HEK293 (cell line): ENCODE data around the gene ACTN4.

Experiments
- CTCF ChIA-PET: fragments of 350-600 bp; formaldehyde crosslinking; extraction: SDS; loops from one replicate; lab custom pipeline; 2021; ENCODE audit warnings: antibody characterized with exemption; lab: Yijun Ruan, JAX
- POLR2A ChIA-PET: fragments of 300-600 bp; formaldehyde crosslinking; extraction: SDS; loops from one replicate; lab custom pipeline; 2020; ENCODE audit warnings: antibody characterized with exemption, inconsistent platforms; lab: Yijun Ruan, JAX
- H3K27ac ChIP-seq: fragments of 200-500 bp; sonication (Bioruptor generic); 2 replicates; pipeline ENCODE4 v1.5.1; 2014; ENCODE audit warnings: low read depth, low read length, control low read depth, inconsistent platforms; ENCODE audit errors: extremely low read depth
- H3K36me3 ChIP-seq, 2 experiments: fragments of 200-500 bp in 1 of 2; sonication (Bioruptor generic) in 1 of 2; 1 replicate in 1 of 2; 2 replicates in 1 of 2; pipeline ENCODE4 v1.5.1; 2014 to 2017; ENCODE audit warnings: inconsistent platforms in 2 of 2, low read length in 2 of 2; ENCODE audit not compliant: control insufficient read depth in 2 of 2, insufficient read depth in 1 of 2
- H3K4me1 ChIP-seq: fragments of 200-500 bp; sonication (Bioruptor generic); 2 replicates; pipeline ENCODE4 v1.5.1; 2014; ENCODE audit warnings: mild to moderate bottlenecking, low read length, inconsistent platforms; ENCODE audit not compliant: control insufficient read depth, insufficient read depth
- H3K4me3 ChIP-seq: 2 replicates; pipeline ENCODE4 v1.5.1; 2011; ENCODE audit warnings: low read depth, mild to moderate bottlenecking, control low read depth, low read length, moderate library complexity
- H3K9me3 ChIP-seq: fragments of 200-500 bp; sonication (Bioruptor generic); 2 replicates; pipeline ENCODE4 v1.5.1; 2014; ENCODE audit warnings: low read depth, low read length, inconsistent platforms; ENCODE audit not compliant: control insufficient read depth, insufficient read depth
- GLI4 ChIP-seq: fragments of 450-650 bp; formaldehyde crosslinking; IDR thresholded peaks from 2 replicates; pipeline ENCODE4 v1.5.1; 2016; ENCODE audit warnings: missing biosample characterization, missing genetic modification characterization
- KLF17 ChIP-seq: fragments of 450-650 bp; formaldehyde crosslinking; IDR thresholded peaks from 2 replicates; pipeline ENCODE4 v1.5.1; 2016; ENCODE audit warnings: missing biosample characterization, missing genetic modification characterization
- KLF8 ChIP-seq: fragments of 450-650 bp; formaldehyde crosslinking; IDR thresholded peaks from 2 replicates; pipeline ENCODE4 v1.5.1; 2016; ENCODE audit warnings: missing biosample characterization, missing genetic modification characterization
- OSR2 ChIP-seq: fragments of 450-650 bp; formaldehyde crosslinking; IDR thresholded peaks from 2 replicates; pipeline ENCODE4 v1.5.1; 2016; ENCODE audit warnings: missing biosample characterization, missing genetic modification characterization
- ZBTB17 ChIP-seq: fragments of 450-650 bp; formaldehyde crosslinking; IDR thresholded peaks from 2 replicates; pipeline ENCODE4 v1.5.1; 2016; ENCODE audit warnings: missing biosample characterization, missing genetic modification characterization
- ZBTB7A ChIP-seq: fragments of 450-650 bp; formaldehyde crosslinking; IDR thresholded peaks from 2 replicates; pipeline ENCODE4 v1.5.1; 2016; ENCODE audit warnings: low read depth, missing biosample characterization, missing genetic modification characterization
- ZFP3 ChIP-seq: fragments of 450-650 bp; formaldehyde crosslinking; IDR thresholded peaks from 2 replicates; pipeline ENCODE4 v1.5.1; 2016; ENCODE audit warnings: low read depth, missing biosample characterization, missing genetic modification characterization
- ZNF148 ChIP-seq: fragments of 450-650 bp; formaldehyde crosslinking; IDR thresholded peaks from 2 replicates; pipeline ENCODE4 v1.5.0; 2017; ENCODE audit warnings: missing biosample characterization, missing genetic modification characterization, borderline replicate concordance
- ZNF175 ChIP-seq: fragments of 450-650 bp; formaldehyde crosslinking; IDR thresholded peaks from 2 replicates; pipeline ENCODE4 v1.5.1; 2016; ENCODE audit warnings: missing biosample characterization, missing genetic modification characterization
- ZNF2 ChIP-seq: fragments of 450-650 bp; formaldehyde crosslinking; IDR thresholded peaks from 2 replicates; pipeline ENCODE4 v1.5.1; 2016; ENCODE audit warnings: missing biosample characterization, missing genetic modification characterization
- ZNF23 ChIP-seq: fragments of 450-650 bp; formaldehyde crosslinking; IDR thresholded peaks from 2 replicates; pipeline ENCODE4 v1.5.1; 2016; ENCODE audit warnings: missing biosample characterization, missing genetic modification characterization, borderline replicate concordance
- ZNF324 ChIP-seq: fragments of 450-650 bp; formaldehyde crosslinking; IDR thresholded peaks from 2 replicates; pipeline ENCODE4 v1.5.1; 2016; ENCODE audit warnings: missing biosample characterization, missing genetic modification characterization
- ZNF354C ChIP-seq: fragments of 450-650 bp; formaldehyde crosslinking; IDR thresholded peaks from 2 replicates; pipeline ENCODE4 v1.5.1; 2016; ENCODE audit warnings: missing biosample characterization, missing genetic modification characterization, low read depth, borderline replicate concordance
- ZNF362 ChIP-seq: fragments of 450-650 bp; formaldehyde crosslinking; IDR thresholded peaks from 2 replicates; pipeline ENCODE4 v1.5.1; 2016; ENCODE audit warnings: missing biosample characterization, missing genetic modification characterization
- ZNF449 ChIP-seq: fragments of 450-650 bp; formaldehyde crosslinking; IDR thresholded peaks from 2 replicates; pipeline ENCODE4 v1.5.1; 2017; ENCODE audit warnings: missing biosample characterization, mild to moderate bottlenecking, missing genetic modification characterization, moderate library complexity
- ZNF549 ChIP-seq: fragments of 450-650 bp; IDR thresholded peaks from 2 replicates; pipeline ENCODE4 v1.5.1; 2018; ENCODE audit warnings: missing biosample characterization, missing genetic modification characterization, mild to moderate bottlenecking, inconsistent platforms, moderate library complexity
- ZNF580 ChIP-seq: fragments of 450-650 bp; formaldehyde crosslinking; IDR thresholded peaks from 2 replicates; pipeline ENCODE4 v1.5.1; 2016; ENCODE audit warnings: missing biosample characterization, missing genetic modification characterization
- ZNF623 ChIP-seq: fragments of 450-650 bp; formaldehyde crosslinking; IDR thresholded peaks from 2 replicates; pipeline ENCODE4 v1.5.1; 2016; ENCODE audit warnings: missing biosample characterization, missing genetic modification characterization
- ZNF639 ChIP-seq: fragments of 450-650 bp; formaldehyde crosslinking; IDR thresholded peaks from 2 replicates; pipeline ENCODE4 v1.5.1; 2016; ENCODE audit warnings: missing biosample characterization, missing genetic modification characterization
- ZNF654 ChIP-seq: fragments of 450-650 bp; formaldehyde crosslinking; IDR thresholded peaks from 2 replicates; pipeline ENCODE4 v1.5.1; 2016; ENCODE audit warnings: low read depth, missing biosample characterization, missing genetic modification characterization
- ZNF777 ChIP-seq: fragments of 450-650 bp; formaldehyde crosslinking; IDR thresholded peaks from 2 replicates; pipeline ENCODE4 v1.5.1; 2017; ENCODE audit warnings: missing biosample characterization, missing genetic modification characterization, borderline replicate concordance
- ZSCAN4 ChIP-seq: fragments of 450-650 bp; formaldehyde crosslinking; IDR thresholded peaks from 2 replicates; pipeline ENCODE4 v1.5.1; 2017; ENCODE audit warnings: missing biosample characterization, missing genetic modification characterization

The ACTN4 gene

GRCh38 chr19:38640368-38640767 is 7.1 kb upstream of the ACTN4 start (continued):
- TF ChIP-seq ZNF639 (tag by site-specific recombination), result no peak
- TF ChIP-seq OSR2 (tag by site-specific recombination), result no peak
- no peak for TF ChIP-seq ZNF623
- no peak for TF ChIP-seq ZBTB7A (tag by site-specific recombination)
- no peak for TF ChIP-seq ZNF354C (tag by site-specific recombination)
- no peak for TF ChIP-seq ZNF23 (tag by site-specific recombination)
- no peak for TF ChIP-seq ZFP3 (tag by site-specific recombination)
- no peak for TF ChIP-seq GLI4
- TF ChIP-seq ZNF148 (tag by site-specific recombination), result no peak
- TF ChIP-seq KLF8 (tag by site-specific recombination), result no peak
- no peak for TF ChIP-seq ZNF2 (tag by site-specific recombination)
- no peak for TF ChIP-seq ZNF654 (tag by site-specific recombination)
- no peak for TF ChIP-seq KLF17 (tag by site-specific recombination)
- TF ChIP-seq, all 188 proteins: peak for 0

- no peak overlapping the region for H3K4me3 ChIP-seq
- H3K27ac ChIP-seq, result no peak overlapping the region
- POLR2A ChIA-PET, result interaction anchor here (0.5 to 1.7 kb wide), 5 partner anchors 17 to 227 kb away, joined by 3 to 7 read pairs (median 3); partner anchors contain the start of gene EIF3K
- CTCF ChIA-PET, result interaction anchor here (0.8 to 2.1 kb wide), 3 partner anchors 8 to 288 kb away, joined by 4 to 8 read pairs (median 6); partner anchors contain the start of genes MRPS12 and SARS2
- TF ChIP-seq ZNF362 (no peak), ZBTB17 (peak; percentile 54; the same call in 1 of the 2 replicates), ZNF324 (tag by site-specific recombination) (no peak)
- TF ChIP-seq, all 188 proteins: peak for 1
- peaks cover 0 to 24% of the 10 kb centered on the region in 2 experiments; a peak in 2 of 3 replicates for H3K36me3 ChIP-seq
- H3K9me3 ChIP-seq, result no peaks in the 10 kb centered on the region
- peaks cover 4% of the 10 kb centered on the region; the same call in 1 of the 2 replicates for H3K4me1 ChIP-seq
Observed at GRCh38 chr19:38642176-38642575, 5.3 kb upstream of the ACTN4 start.

- Histone ChIP-seq H3K9me3 (peaks cover 2% of the 10 kb centered on the region; the same call in 1 of the 2 replicates), H3K4me3 (no peak overlapping the region), H3K4me1 (peaks cover 11% of the 10 kb centered on the region), H3K36me3 (no peaks in the 10 kb centered on the region; a peak in 1 of 3 replicates), H3K27ac (no peak overlapping the region)
- CTCF ChIA-PET, result interaction anchor here (0.5 to 8.2 kb wide), 5 partner anchors 9 to 418 kb away, joined by 3 to 85 read pairs (median 5); partner anchors contain the start of genes CATSPERG and FAM98C
- POLR2A ChIA-PET, result interaction anchor here (0.7 to 6.3 kb wide), 3 partner anchors 23 to 93 kb away, joined by 3 to 122 read pairs (median 5); partner anchors contain the start of gene EIF3K
- TF ChIP-seq ZSCAN4 (tag by site-specific recombination) (no peak), ZNF549 (no peak), ZNF623 (no peak), KLF8 (tag by site-specific recombination) (no peak), ZNF449 (tag by site-specific recombination) (peak; percentile 74), ZNF175 (tag by site-specific recombination) (no peak), ZNF777 (no peak), ZNF362 (0 out of 2 replicates have a peak, but pooled peaks have one; percentile 28), ZNF580 (no peak)
Observed at GRCh38 chr19:38644719-38645118, 2.7 kb upstream of the ACTN4 start.
